LHCN-M2 (cell line): ENCODE results near the gene PDE6H. TPM values are rescaled to one million over a fixed set of nuclear protein-coding genes. Genes with fewer than 3 reads are reported as not detected.

ENCODE experiments used
- DNase-seq: peaks from one replicate; pipeline ENCODE4 v3.0.0-alpha.2; 2012; ENCODE audit warnings: low read depth
- total RNA-seq: library from RNA; depleted of rRNA; stranded (reverse); fragments of >200 nt; gene quantifications from 2 replicates; pipeline ENCODE4 v1.2.3, GENCODE V29; 2014

Gene PDE6H
- total RNA-seq, 1 experiment from 2014 or later = not detected

- DNase-seq = no peak
Observed at GRCh38 chr12:14974633-14975032, 1.8 kb downstream of the PDE6H start.

- DNase-seq = no peak
Observed at GRCh38 chr12:14975457-14975856, 2.6 kb downstream of the PDE6H start.

GRCh38 chr12:14976658-14977057 lies 3.8 kb downstream of the PDE6H start:
- DNase-seq = no peak

GRCh38 chr12:14979468-14979867 lies 6.6 kb downstream of the PDE6H start:
- no peak for DNase-seq

GRCh38 chr12:14981049-14981448 lies 8.2 kb downstream of the PDE6H start:
- DNase-seq = no peak

- no peak for DNase-seq
Observed at GRCh38 chr12:14982562-14982961, 9.7 kb downstream of the PDE6H start.

GRCh38 chr12:14982991-14983390 lies 10.1 kb downstream of the PDE6H start:
- no peak for DNase-seq

- DNase-seq = no peak
Observed at GRCh38 chr12:14984036-14984435, 11.2 kb downstream of the PDE6H start.

GRCh38 chr12:14984766-14985285 lies 12.0 kb downstream of the PDE6H start:
- DNase-seq = no peak

- no peak for DNase-seq
Observed at GRCh38 chr12:14986449-14986848, 13.6 kb downstream of the PDE6H start.

- no peak for DNase-seq
Observed at GRCh38 chr12:14988035-14988434, 15.2 kb downstream of the PDE6H start.

GRCh38 chr12:14989790-14990189 lies 16.9 kb downstream of the PDE6H start:
- DNase-seq = no peak

GRCh38 chr12:14991069-14991468 lies 18.2 kb downstream of the PDE6H start:
- DNase-seq = no peak

GRCh38 chr12:14992673-14993072 lies 19.8 kb downstream of the PDE6H start:
- no peak for DNase-seq

- no peak for DNase-seq
Observed at GRCh38 chr12:14993117-14993516, 20.3 kb downstream of the PDE6H start.

- peak; percentile 55 for DNase-seq
Observed at GRCh38 chr12:14993537-14994266, 20.9 kb downstream of the PDE6H start.

GRCh38 chr12:14994610-14995009 lies 21.8 kb downstream of the PDE6H start:
- DNase-seq = no peak

- DNase-seq = peak; percentile 60
Observed at GRCh38 chr12:14995583-14996425, 23.0 kb downstream of the PDE6H start.

GRCh38 chr12:14997998-14998397 lies 25.2 kb downstream of the PDE6H start:
- DNase-seq = no peak

GRCh38 chr12:14999021-14999694 lies 26.3 kb downstream of the PDE6H start:
- no peak for DNase-seq

- peak; percentile 57 for DNase-seq
Observed at GRCh38 chr12:14999695-15000365, 27.0 kb downstream of the PDE6H start.
